OCI-LY7 (cell line): ENCODE measurements around the gene VAMP7. TPM values are rescaled to one million over a fixed set of nuclear protein-coding genes. Genes with fewer than 3 reads are reported as not detected.

Experiments
- BruUV-seq: library from RNA; stranded (reverse); fragments of 400-500 nt; replicated peaks from 2 replicates; lab custom pipeline; 2021; lab: Mats Ljungman, UMichigan
- CTCF ChIA-PET: fragments of 300-600 bp; sonication (Branson Sonifier 250); formaldehyde crosslinking; loops from one replicate; lab custom pipeline; 2022; ENCODE audit warnings: antibody characterized with exemption; ENCODE audit not compliant: unreplicated experiment; lab: Charles Lee
- POLR2A ChIA-PET: fragments of 300-600 bp; sonication (Branson Sonifier 250); formaldehyde crosslinking; loops from one replicate; lab custom pipeline; 2022; ENCODE audit warnings: antibody characterized with exemption; lab: Charles Lee
- DNase-seq: peaks from one replicate; pipeline ENCODE4 v3.0.0-alpha.2; 2015; ENCODE audit warnings: low spot score
- H2AFZ ChIP-seq: fragments of 200-600 bp; sonication (generic), shearing (Covaris generic); 2 replicates; pipeline ENCODE4 v1.6.1; 2014; ENCODE audit warnings: mild to moderate bottlenecking, antibody characterized with exemption, low read length, moderate library complexity
- H3K27ac ChIP-seq: fragments of 200-600 bp; sonication (generic); 2 replicates; pipeline ENCODE4 v1.5.1; 2014; ENCODE audit warnings: mixed run types, low read depth, mild to moderate bottlenecking, moderate library complexity, low read length, inconsistent platforms; ENCODE audit not compliant: poor library complexity, severe bottlenecking
- H3K36me3 ChIP-seq: fragments of 200-600 bp; sonication (generic); 2 replicates; pipeline ENCODE4 v1.6.1; 2014; ENCODE audit warnings: mild to moderate bottlenecking, antibody characterized with exemption, low read length, moderate library complexity, mixed read lengths; ENCODE audit not compliant: insufficient read depth
- H3K4me1 ChIP-seq: fragments of 200-600 bp; sonication (generic); 2 replicates; pipeline ENCODE4 v1.5.1; 2014; ENCODE audit warnings: mild to moderate bottlenecking, low read length; ENCODE audit not compliant: insufficient read depth, poor library complexity, severe bottlenecking
- H3K4me2 ChIP-seq: fragments of 200-600 bp; sonication (generic); 2 replicates; pipeline ENCODE4 v1.6.1; 2014; ENCODE audit warnings: mild to moderate bottlenecking, low read length
- H3K4me3 ChIP-seq: fragments of 200-600 bp; sonication (generic); 2 replicates; pipeline ENCODE4 v1.5.1; 2014; ENCODE audit warnings: mild to moderate bottlenecking, low read depth, low read length; ENCODE audit not compliant: poor library complexity, severe bottlenecking
- H3K79me2 ChIP-seq: fragments of 200-600 bp; sonication (generic); 2 replicates; pipeline ENCODE4 v1.6.1; 2016; ENCODE audit warnings: low read depth, mild to moderate bottlenecking, low read length, moderate library complexity, mixed read lengths; ENCODE audit not compliant: insufficient read depth
- H3K9me2 ChIP-seq: fragments of 200-600 bp; sonication (generic); 2 replicates; pipeline ENCODE4 v1.6.1; 2016; ENCODE audit warnings: mild to moderate bottlenecking, low read length, mixed read lengths; ENCODE audit not compliant: insufficient read depth
- H3K9me3 ChIP-seq: fragments of 200-600 bp; sonication (generic); 2 replicates; pipeline ENCODE4 v1.6.1; 2014; ENCODE audit warnings: mild to moderate bottlenecking, mixed run types, low read length, mixed read lengths
- H4K20me1 ChIP-seq: fragments of 200-600 bp; sonication (generic); 2 replicates; pipeline ENCODE4 v1.6.1; 2014; ENCODE audit warnings: mild to moderate bottlenecking, antibody characterized with exemption, low read length, moderate library complexity, mixed read lengths; ENCODE audit not compliant: insufficient read depth
- CTCF ChIP-seq: fragments of 200-600 bp; sonication (generic); conservative IDR thresholded peaks from 2 replicates; pipeline ENCODE4 v1.5.1; 2014; ENCODE audit warnings: mild to moderate bottlenecking, antibody characterized with exemption, low read length, moderate library complexity, mixed read lengths
- EZH2phosphoT487 ChIP-seq: fragments of 200-600 bp; sonication (generic); IDR thresholded peaks from 2 replicates; pipeline ENCODE4 v1.6.1; 2018; ENCODE audit warnings: low read depth, borderline replicate concordance, mild to moderate bottlenecking, mixed run types, antibody characterized with exemption, low read length, moderate library complexity, mixed read lengths
- intact Hi-C: fragments of 100-400 bp; cut with micrococcal nuclease; formaldehyde crosslinking; loops from one replicate; pipeline ENCODE4 v1.10.0; 2022; ENCODE audit not compliant: unreplicated experiment
- total RNA-seq, 2 experiments: library from RNA; depleted of rRNA in 1 of 2; stranded (reverse); fragments of >200 nt in 1 of 2; shearing (Covaris generic) in 1 of 2; gene quantifications; 2 replicates each; pipeline ENCODE4 v1.2.3, GENCODE V29; 2014 to 2022

VAMP7 gene
- total RNA-seq, 2 experiments from 2014 or later, result 19.2 to 32.0 TPM

DNA sequence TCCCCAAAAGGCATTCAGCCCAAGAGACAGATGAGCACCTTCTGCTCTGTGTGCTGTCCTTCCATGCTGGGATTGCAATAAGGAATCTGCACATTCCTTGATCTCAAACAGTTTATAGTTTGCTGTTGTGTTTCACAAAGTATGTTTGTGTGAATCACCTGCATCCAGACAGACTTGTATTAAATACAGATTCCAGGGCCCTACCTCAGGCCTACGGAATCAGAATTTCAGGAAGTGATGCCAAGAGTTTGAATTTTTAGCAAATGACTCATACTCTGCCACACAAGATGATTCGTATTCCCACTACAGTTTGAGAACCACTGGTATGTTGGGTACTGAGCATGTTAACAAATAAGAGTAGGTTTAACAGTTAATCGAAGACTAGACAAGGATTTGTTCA lies 7.0 kb downstream of the VAMP7 start:
- ChIA-PET POLR2A (no interaction called here), CTCF (no interaction called here)
- DNase-seq, result no peak
- no TSS peak for BruUV-seq
- Histone ChIP-seq H3K4me1 (no peaks in the 10 kb centered on the region), H4K20me1 (no peaks in the 10 kb centered on the region), H3K27ac (no peak overlapping the region), H3K4me3 (no peak overlapping the region), H3K79me2 (no peaks in the 10 kb centered on the region; the same call in 1 of the 2 replicates), H3K9me3 (no peaks in the 10 kb centered on the region), H3K4me2 (no peak overlapping the region), H2AFZ (no peak overlapping the region), H3K36me3 (peaks cover 34% of the 10 kb centered on the region), H3K9me2 (no peaks in the 10 kb centered on the region)
- no peak for TF ChIP-seq EZH2phosphoT487
- TF ChIP-seq CTCF, result no peak
- intact Hi-C loops, result no loop called here

DNA sequence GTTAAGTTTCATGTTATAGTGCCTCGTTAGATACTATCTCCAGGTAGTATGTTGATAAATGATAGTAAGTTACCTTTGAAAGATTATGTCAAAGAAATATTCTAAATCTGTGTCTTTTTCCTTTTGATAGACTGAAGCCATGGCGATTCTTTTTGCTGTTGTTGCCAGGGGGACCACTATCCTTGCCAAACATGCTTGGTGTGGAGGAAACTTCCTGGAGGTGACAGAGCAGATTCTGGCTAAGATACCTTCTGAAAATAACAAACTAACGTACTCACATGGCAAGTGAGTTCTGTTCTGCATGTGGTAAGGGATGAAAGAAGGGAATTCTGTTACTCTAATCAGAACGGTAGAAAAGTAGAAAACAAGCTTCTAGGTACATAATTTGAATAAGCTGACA lies 8.2 kb downstream of the VAMP7 start:
- intact Hi-C loops, result no loop called here
- Histone ChIP-seq H3K36me3 (peaks cover 43% of the 10 kb centered on the region), H3K9me2 (no peaks in the 10 kb centered on the region), H3K79me2 (no peaks in the 10 kb centered on the region), H3K4me1 (no peaks in the 10 kb centered on the region), H2AFZ (no peak overlapping the region), H3K4me2 (no peak overlapping the region), H3K4me3 (no peak overlapping the region), H4K20me1 (no peaks in the 10 kb centered on the region), H3K9me3 (no peaks in the 10 kb centered on the region), H3K27ac (no peak overlapping the region)
- TF ChIP-seq CTCF (no peak), EZH2phosphoT487 (no peak)
- CTCF ChIA-PET, result no interaction called here
- DNase-seq, result no peak
- POLR2A ChIA-PET, result no interaction called here
- no TSS peak for BruUV-seq

- ChIA-PET POLR2A (no interaction called here), CTCF (no interaction called here)
- no peak overlapping the region for H3K4me3 ChIP-seq
- H2AFZ ChIP-seq, result no peak overlapping the region
- H3K9me2 ChIP-seq, result no peaks in the 10 kb centered on the region
- H3K36me3 ChIP-seq, result peaks cover 57% of the 10 kb centered on the region
- no peak for DNase-seq
- no peak overlapping the region for H3K4me2 ChIP-seq
- TF ChIP-seq EZH2phosphoT487 (no peak), CTCF (no peak)
- BruUV-seq, result no TSS peak
- no peaks in the 10 kb centered on the region for H3K9me3 ChIP-seq
- no peaks in the 10 kb centered on the region for H3K4me1 ChIP-seq
- no peak overlapping the region for H3K27ac ChIP-seq
- H3K79me2 ChIP-seq, result no peaks in the 10 kb centered on the region
- intact Hi-C loops, result no loop called here
- no peaks in the 10 kb centered on the region for H4K20me1 ChIP-seq
These were observed 10.5 kb downstream of the VAMP7 start for GRCh38 chrX:155891446-155892210.
